Measurements from ENCODE around the gene MTF1. TPM values are rescaled to one million over a fixed set of nuclear protein-coding genes. Genes with fewer than 3 reads are reported as not detected.

The MTF1 gene
- total RNA-seq, 4 donors from 2014 or later = 3.8 to 7.6 (median 5.4) TPM

- H3K9me3 ChIP-seq = no peaks in the 10 kb centered on the region
- 89 to 100% methylated on average over 2 of the region's 2 CpGs for WGBS, 2 donors (ENCODE audit: low coverage in 1 of 2)
- H3K27me3 ChIP-seq = no peaks in the 10 kb centered on the region
- no peak overlapping the region for H3K4me3 ChIP-seq
- H3K4me1 ChIP-seq = no peaks in the 10 kb centered on the region
- no peak for ATAC-seq
- H3K27ac ChIP-seq = no peak overlapping the region
- no peak for TF ChIP-seq CTCF (IDR thresholded peaks at IDR 0.05)
- no peak for TF ChIP-seq POLR2A (IDR thresholded peaks at IDR 0.05)
- no peak for TF ChIP-seq EP300 (IDR thresholded peaks at IDR 0.05)
- TF ChIP-seq POLR2AphosphoS5 (IDR thresholded peaks at IDR 0.05) = no peak
- peaks cover 0 to 86% of the 10 kb centered on the region in 2 donors for H3K36me3 ChIP-seq
These were observed 35.4 kb downstream of the MTF1 start for GRCh38 chr1:37824001-37824400.

GRCh38 chr1:37822906-37823815 is 36.2 kb downstream of the MTF1 start:
- Histone ChIP-seq H3K36me3 (peaks cover 0 to 83% of the 10 kb centered on the region in 2 donors), H3K27me3 (no peaks in the 10 kb centered on the region), H3K27ac (no peak overlapping the region), H3K9me3 (no peaks in the 10 kb centered on the region), H3K4me3 (no peak overlapping the region), H3K4me1 (no peaks in the 10 kb centered on the region)
- WGBS, 2 donors (ENCODE audit: low coverage in 1 of 2) = 83 to 100% methylated on average over 5 to 9 of the region's 9 CpGs
- TF ChIP-seq POLR2AphosphoS5 (IDR thresholded peaks at IDR 0.05) = no peak
- TF ChIP-seq CTCF (IDR thresholded peaks at IDR 0.05) = no peak
- no peak for TF ChIP-seq POLR2A (IDR thresholded peaks at IDR 0.05)
- no peak for TF ChIP-seq EP300 (IDR thresholded peaks at IDR 0.05)
- no peak for ATAC-seq

- no peaks in the 10 kb centered on the region for H3K27me3 ChIP-seq
- peaks cover 0 to 84% of the 10 kb centered on the region in 2 donors for H3K36me3 ChIP-seq
- no peak for ATAC-seq
- TF ChIP-seq CTCF (IDR thresholded peaks at IDR 0.05) (no peak), POLR2AphosphoS5 (IDR thresholded peaks at IDR 0.05) (no peak), POLR2A (IDR thresholded peaks at IDR 0.05) (no peak), EP300 (IDR thresholded peaks at IDR 0.05) (no peak)
- H3K4me1 ChIP-seq = peaks cover 0 to 16% (median 3%) of the 10 kb centered on the region in 3 donors
- H3K27ac ChIP-seq = no peak overlapping the region
- 84 to 85% methylated on average over 2 of the region's 2 CpGs for WGBS, 2 donors (ENCODE audit: low coverage in 1 of 2)
- H3K4me3 ChIP-seq = no peak overlapping the region
- no peaks in the 10 kb centered on the region for H3K9me3 ChIP-seq
These were observed 37.9 kb downstream of the MTF1 start for GRCh38 chr1:37821481-37821880.

- WGBS, 2 donors (ENCODE audit: low coverage in 1 of 2) = 0 to 14% methylated on average over 1 to 2 of the region's 2 CpGs
- Histone ChIP-seq H3K4me3 (no peak overlapping the region), H3K9me3 (no peaks in the 10 kb centered on the region), H3K27me3 (no peaks in the 10 kb centered on the region), H3K36me3 (peaks cover 0 to 78% of the 10 kb centered on the region in 2 donors), H3K4me1 (peaks cover 0 to 22% (median 3%) of the 10 kb centered on the region in 3 donors), H3K27ac (peak overlapping the region; percentile 41 to 75 (median 72))
- TF ChIP-seq POLR2A (IDR thresholded peaks at IDR 0.05) (no peak), CTCF (IDR thresholded peaks at IDR 0.05) (no peak), EP300 (IDR thresholded peaks at IDR 0.05) (no peak), POLR2AphosphoS5 (IDR thresholded peaks at IDR 0.05) (peak; percentile 38)
- ATAC-seq = peak; percentile 75
These were observed 41.9 kb downstream of the MTF1 start for GRCh38 chr1:37817481-37817880.

- peaks cover 0 to 48% of the 10 kb centered on the region in 2 donors for H3K36me3 ChIP-seq
- no peaks in the 10 kb centered on the region for H3K27me3 ChIP-seq
- no peaks in the 10 kb centered on the region for H3K9me3 ChIP-seq
- no peak overlapping the region for H3K27ac ChIP-seq
- no peak for ATAC-seq
- WGBS, 2 donors (ENCODE audit: low coverage in 1 of 2) = 80% methylated on average over 2 of the region's 7 CpGs; no CpG with 5 or more reads in 1 of the 2 donors
- H3K4me1 ChIP-seq = peaks cover 0 to 42% (median 5%) of the 10 kb centered on the region in 3 donors
- no peak for TF ChIP-seq POLR2A (IDR thresholded peaks at IDR 0.05)
- no peak for TF ChIP-seq CTCF (IDR thresholded peaks at IDR 0.05)
- TF ChIP-seq EP300 (IDR thresholded peaks at IDR 0.05) = no peak
- no peak for TF ChIP-seq POLR2AphosphoS5 (IDR thresholded peaks at IDR 0.05)
- H3K4me3 ChIP-seq = no peak overlapping the region
These were observed 45.1 kb downstream of the MTF1 start for GRCh38 chr1:37814252-37814651.
